ENCODE results near the gene SCN4A.
"Not testable (repeated sequence)": the region's sequence is repeated elsewhere in the genome, so short reads cannot be mapped to it uniquely, and the experiment has no call there.

SCN4A gene

GRCh38 chr17:63892316-63893037 is 80.2 kb downstream of the SCN4A start:
- TF ChIP-seq CTCF (IDR thresholded peaks at IDR 0.05; ENCODE audit: low read depth, low read length): peak; percentile 39
- peak; percentile 33 for DNase-seq (ENCODE audit: low read depth)
- H3K4me3 ChIP-seq (ENCODE audit: low read depth, low read length): not testable (repeated sequence)

GRCh38 chr17:63889026-63889848 is 83.5 kb downstream of the SCN4A start:
- peak; percentile 38 for DNase-seq (ENCODE audit: low read depth)
- peak; percentile 15 for TF ChIP-seq CTCF (IDR thresholded peaks at IDR 0.05; ENCODE audit: low read depth, low read length)
- not testable (repeated sequence) for H3K4me3 ChIP-seq (ENCODE audit: low read depth, low read length)

Data from NB4 (cell line).